ENCODE results near the gene BMAL1. TPM values are rescaled to one million over a fixed set of nuclear protein-coding genes. Genes with fewer than 3 reads are reported as not detected.
"Not testable (repeated sequence)": the region's sequence is repeated elsewhere in the genome, so short reads cannot be mapped to it uniquely, and the experiment has no call there.

Gene BMAL1
- total and polyA plus RNA-seq, 7 donors, result 7.4 to 35.4 (median 28.2) TPM

- no peaks in the 10 kb centered on the region for H3K36me3 ChIP-seq (ENCODE audit: insufficient read depth in 1 of 2, low read depth in 1 of 2)
- TF ChIP-seq CTCF (IDR thresholded peaks at IDR 0.05), result no peak
- no peaks in the 10 kb centered on the region for H3K27me3 ChIP-seq (ENCODE audit: insufficient read depth in 3 of 3, low read length in 2 of 3)
- peaks cover 12% of the 10 kb centered on the region for H3K4me1 ChIP-seq
- peaks cover 9% of the 10 kb centered on the region for H3K9me3 ChIP-seq
- 87 to 92% (median 92%) methylated on average over 2 of the region's 2 CpGs for WGBS, 3 donors
- no peak overlapping the region for H3K4me3 ChIP-seq
- intact Hi-C loops (cut with DNase I), result no loop called here
- no peak overlapping the region for H3K27ac ChIP-seq
- no peak for DNase-seq
- no peak for ATAC-seq
These were observed 155.8 kb downstream of the BMAL1 start for GRCh38 chr11:13433437-13433836.

- H3K27ac ChIP-seq, result no peak overlapping the region
- intact Hi-C loops (cut with DNase I), result no loop called here
These were observed 156.9 kb downstream of the BMAL1 start for GRCh38 chr11:13434247-13435205.

GRCh38 chr11:13436836-13437235 lies 159.2 kb downstream of the BMAL1 start:
- H3K27me3 ChIP-seq (ENCODE audit: insufficient read depth in 3 of 3, low read length in 2 of 3); intact Hi-C loops (cut with DNase I); H3K36me3 ChIP-seq (ENCODE audit: insufficient read depth in 1 of 2, low read depth in 1 of 2); DNase-seq; H3K4me3 ChIP-seq; ATAC-seq; H3K27ac ChIP-seq; H3K9me3 ChIP-seq: not testable (repeated sequence)
- WGBS, 3 donors, result 92 to 93% (median 93%) methylated on average over 7 of the region's 7 CpGs
- H3K4me1 ChIP-seq, result peaks cover 14% of the 10 kb centered on the region

More at GRCh38 chr11:13434247-13435205, 156.9 kb downstream of the BMAL1 start:
- H3K27me3 ChIP-seq (ENCODE audit: insufficient read depth in 3 of 3, low read length in 2 of 3), result no peaks in the 10 kb centered on the region
- DNase-seq (no peak), ATAC-seq (no peak)
- no peak overlapping the region for H3K4me3 ChIP-seq
- no peaks in the 10 kb centered on the region for H3K9me3 ChIP-seq
- H3K4me1 ChIP-seq, result peaks cover 14% of the 10 kb centered on the region
- 93 to 96% (median 96%) methylated on average over 6 of the region's 6 CpGs for WGBS, 3 donors
- TF ChIP-seq CTCF (IDR thresholded peaks at IDR 0.05), result no peak
- H3K36me3 ChIP-seq (ENCODE audit: insufficient read depth in 1 of 2, low read depth in 1 of 2), result no peaks in the 10 kb centered on the region

Other genes with a start within 250 kb of the BMAL1 start
- gene BTBD10, start 185.4 kb downstream of the BMAL1 start, total RNA-seq, result 10 to 100 TPM; 14.3 to 15.0 (median 14.8) TPM
- 10 to 100 TPM; 10.8 to 21.2 (median 19.6) TPM for gene BTBD10, start 185.4 kb downstream of the BMAL1 start, polyA plus RNA-seq
- not detected for gene PTH, start 218.2 kb downstream of the BMAL1 start, total RNA-seq
- not detected for gene PTH, start 218.2 kb downstream of the BMAL1 start, polyA plus RNA-seq